Right kidney (tissue), 1 donor: ENCODE data around the gene SLC35E1.

ENCODE experiments used
- DNase-seq: peaks from one replicate; pipeline ENCODE4 v3.0.0-alpha.2; 2016

The SLC35E1 gene

DNA sequence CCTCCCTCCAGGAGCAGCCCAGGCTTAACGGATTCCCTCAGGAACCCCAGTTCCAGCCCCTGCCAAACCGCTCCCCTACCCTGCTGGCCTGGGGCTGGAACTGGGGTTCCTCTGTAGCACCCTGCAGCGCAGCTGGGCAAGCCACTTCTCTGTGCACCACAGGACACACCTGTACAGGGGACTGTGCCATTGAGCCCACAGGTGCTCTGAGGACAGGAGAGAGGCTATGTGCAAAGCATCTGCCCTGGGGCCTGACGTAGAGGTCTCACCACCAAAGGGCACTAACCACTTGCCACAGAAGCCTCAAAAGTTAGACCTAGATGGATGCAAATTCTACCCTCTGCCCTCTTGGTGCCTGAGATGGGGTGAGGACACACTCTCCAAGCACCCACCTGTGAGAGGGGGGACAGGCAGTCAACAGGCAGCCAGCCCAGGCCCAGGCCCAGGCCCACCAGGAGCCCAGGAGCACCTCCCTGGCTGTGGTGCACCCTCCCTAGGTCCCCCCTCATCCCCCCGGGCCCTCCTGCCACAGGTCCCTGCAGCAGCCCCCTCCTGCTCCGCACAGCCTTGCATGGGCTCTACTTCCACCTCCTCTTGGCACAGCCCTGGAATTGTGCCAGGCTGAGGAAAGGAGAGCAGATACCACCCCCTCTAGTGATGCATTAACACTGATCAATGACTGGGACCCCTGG, 27.6 kb upstream of the SLC35E1 start:
- DNase-seq: no peak

- no peak for DNase-seq
These were observed 26.6 kb upstream of the SLC35E1 start for GRCh38 chr19:16598848-16599247.

GRCh38 chr19:16596399-16596798, 24.2 kb upstream of the SLC35E1 start:
- no peak for DNase-seq

GRCh38 chr19:16595097-16595496, 22.9 kb upstream of the SLC35E1 start:
- no peak for DNase-seq

DNA sequence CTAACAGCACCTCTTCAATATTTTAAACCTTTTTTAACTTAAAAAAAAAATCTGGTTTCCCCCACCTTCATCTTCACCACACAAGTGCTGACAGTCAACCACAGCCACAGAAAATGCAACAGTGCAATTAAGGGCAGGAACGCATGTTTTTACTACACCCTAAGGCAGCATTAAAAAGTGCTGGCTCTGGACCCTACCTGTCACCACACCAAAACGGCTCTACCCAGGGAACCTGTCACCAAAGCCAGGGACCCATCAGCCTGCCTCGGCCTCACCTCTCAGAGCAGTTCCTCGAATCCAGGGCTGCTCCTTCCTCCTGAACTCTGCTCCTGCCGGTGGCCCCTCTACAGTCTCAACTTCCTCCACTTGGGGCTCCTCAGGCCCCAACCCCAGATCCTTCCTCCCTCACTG, 22.5 kb upstream of the SLC35E1 start:
- DNase-seq: no peak

- DNase-seq: no peak
These were observed 21.9 kb upstream of the SLC35E1 start for GRCh38 chr19:16594131-16594586.

DNA sequence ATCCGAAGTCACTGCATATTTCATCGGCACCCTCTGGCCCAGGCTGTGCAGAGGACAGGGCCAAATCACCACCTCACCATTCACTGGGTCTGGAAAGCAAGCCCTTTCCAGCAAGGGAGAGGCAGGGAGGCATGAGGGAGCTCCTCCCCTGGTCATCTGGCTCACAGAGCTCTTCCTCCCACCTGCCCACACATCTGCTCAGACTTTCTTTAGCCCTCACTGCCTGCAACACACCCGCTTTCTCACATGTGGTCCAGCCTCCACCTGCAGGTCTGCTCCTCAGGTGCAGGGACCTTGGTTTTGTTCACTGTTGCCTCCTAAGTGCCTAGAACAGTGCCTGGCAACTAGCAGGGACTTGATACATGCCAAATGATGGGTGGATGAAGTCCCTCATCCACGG, 21.0 kb upstream of the SLC35E1 start:
- no peak for DNase-seq

GRCh38 chr19:16591803-16592556, 19.8 kb upstream of the SLC35E1 start:
- no peak for DNase-seq

GRCh38 chr19:16590876-16591802, 18.9 kb upstream of the SLC35E1 start:
- DNase-seq: no peak

- DNase-seq: no peak
These were observed 17.7 kb upstream of the SLC35E1 start for GRCh38 chr19:16589917-16590316.

DNA sequence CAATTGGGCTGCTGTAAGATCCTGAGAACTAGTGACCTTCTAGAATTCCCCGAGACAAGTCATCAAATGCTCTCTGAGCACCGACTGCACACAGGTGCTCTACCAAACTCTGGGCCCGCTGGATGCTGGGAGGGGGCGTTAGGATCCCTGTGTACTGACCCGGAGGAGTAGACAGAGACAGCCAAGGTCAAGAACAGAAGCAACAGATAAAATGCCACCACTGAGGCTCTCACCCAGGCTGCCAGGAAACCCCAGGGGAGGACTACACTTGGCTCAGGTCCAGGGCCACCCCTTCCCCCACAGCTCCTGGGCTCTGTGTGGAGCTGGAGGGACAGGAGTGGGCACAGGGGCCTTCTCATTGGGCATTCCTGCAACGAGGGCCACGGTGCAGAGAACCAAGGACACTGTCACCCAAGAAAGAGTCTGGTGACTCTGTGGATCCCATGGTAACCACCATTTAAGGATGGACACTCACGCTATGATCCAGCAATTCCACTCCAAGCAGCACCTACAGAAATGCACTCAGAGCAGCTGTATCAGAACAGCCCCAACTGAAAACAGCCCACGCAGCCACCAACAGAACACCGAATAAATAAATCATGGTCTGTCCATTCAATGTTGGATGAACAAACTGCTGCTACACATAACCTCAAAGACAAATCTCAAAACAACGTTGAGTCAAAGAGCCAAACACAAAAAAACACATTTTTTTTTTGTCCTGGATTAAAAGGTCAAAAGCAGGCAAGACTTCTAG, 16.8 kb upstream of the SLC35E1 start:
- no peak for DNase-seq

- no peak for DNase-seq
These were observed 15.9 kb upstream of the SLC35E1 start for GRCh38 chr19:16587833-16588823.

- no peak for DNase-seq
These were observed 15.0 kb upstream of the SLC35E1 start for GRCh38 chr19:16586991-16587832.

DNA sequence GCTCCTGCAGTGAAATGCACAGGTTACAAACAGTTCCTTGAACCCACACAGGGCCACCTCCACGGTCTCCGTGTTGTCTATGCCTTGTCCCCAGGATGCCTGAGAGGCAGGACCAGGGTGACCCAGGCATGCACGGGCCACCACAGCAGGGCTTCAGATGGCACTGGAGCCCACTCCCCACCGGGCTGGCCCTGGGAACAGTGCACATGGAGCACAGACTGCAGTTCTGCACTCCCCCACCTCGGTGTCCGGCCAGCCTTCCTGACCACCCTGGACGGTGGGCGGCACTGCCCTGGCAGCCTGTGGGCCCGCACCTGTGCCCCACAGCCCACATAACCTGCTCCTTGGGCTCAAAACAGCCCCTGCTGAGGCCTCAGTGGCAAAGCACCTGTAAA, 14.3 kb upstream of the SLC35E1 start:
- DNase-seq: no peak

- no peak for DNase-seq
These were observed 13.7 kb upstream of the SLC35E1 start for GRCh38 chr19:16585808-16586476.

- DNase-seq: no peak
These were observed 13.0 kb upstream of the SLC35E1 start for GRCh38 chr19:16585094-16585801.

DNA sequence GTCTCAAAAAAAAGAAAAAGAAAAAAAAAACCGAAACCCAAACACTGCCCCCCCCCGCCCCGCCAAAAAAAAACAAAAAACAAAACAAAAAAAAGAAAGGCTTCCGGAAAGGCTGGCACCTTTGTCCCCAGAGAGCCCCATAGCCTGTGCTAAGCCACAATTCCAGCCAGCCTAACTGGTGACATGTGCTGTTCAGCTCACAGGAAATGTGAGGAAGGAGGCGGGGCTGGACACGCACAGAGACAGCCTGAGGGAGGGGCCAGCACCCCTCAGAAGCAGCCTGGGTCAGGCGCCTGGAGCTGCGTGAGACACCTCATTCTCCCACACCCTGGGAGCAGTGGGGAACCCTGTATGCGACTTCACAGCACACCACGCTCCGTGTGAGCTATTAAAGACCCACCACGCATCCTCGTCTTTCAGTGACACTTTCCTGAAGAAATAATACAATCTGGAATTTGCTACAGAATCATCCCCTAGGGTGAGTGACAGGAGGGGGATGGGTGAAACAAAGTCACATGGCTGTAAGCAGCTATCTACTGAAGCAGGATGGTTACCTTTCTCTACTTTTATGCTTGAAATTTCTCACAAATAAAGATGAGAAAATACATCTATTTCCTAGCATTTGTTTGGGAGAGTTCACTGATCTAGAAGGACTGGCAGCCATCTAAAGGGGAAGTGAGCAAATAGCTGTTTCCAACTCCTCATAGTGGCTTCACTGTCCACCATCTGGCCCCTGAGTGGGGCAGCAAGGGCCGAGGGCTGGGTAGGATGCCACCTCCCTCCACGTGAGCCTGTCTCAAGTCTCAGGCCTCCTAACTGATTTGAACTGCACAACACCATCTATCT, 12.3 kb upstream of the SLC35E1 start:
- DNase-seq: peak; percentile 47
